OCI-LY3 (cell line): ENCODE data around the gene LMO1.

Experiments used
- H2AFZ ChIP-seq: fragments of 200-600, 300-600 bp; shearing (Covaris generic); 2 replicates; pipeline ENCODE4 v1.6.0; 2014; ENCODE audit warnings: antibody characterized with exemption, low read depth, low read length
- H3K27ac ChIP-seq: fragments of 200-600, 300-600 bp; sonication (generic); 2 replicates; pipeline ENCODE4 v1.5.1; 2014; ENCODE audit warnings: mild to moderate bottlenecking, low read length, moderate library complexity, mixed read lengths
- H3K27me3 ChIP-seq: fragments of 200-600, 300-600 bp; sonication (generic); 2 replicates; pipeline ENCODE4 v1.6.1; 2014; ENCODE audit warnings: low read depth, low read length, mixed read lengths
- H3K36me3 ChIP-seq: fragments of 200-600, 300-600 bp; sonication (generic); replicated peaks from 2 replicates; pipeline ENCODE3; 2014; ENCODE audit warnings: low read depth, low read length, mixed read lengths
- H3K4me1 ChIP-seq: fragments of 300-600, 200-600 bp; sonication (generic); 2 replicates; pipeline ENCODE4 v1.6.1; 2014; ENCODE audit warnings: low read length, mixed read lengths
- H3K4me2 ChIP-seq: fragments of 200-600, 300-600 bp; sonication (generic); 2 replicates; pipeline ENCODE4 v1.6.1; 2014; ENCODE audit warnings: low read length, mixed read lengths
- H3K4me3 ChIP-seq: fragments of 300-600, 200-600 bp; sonication (generic); 2 replicates; pipeline ENCODE4 v1.5.1; 2014; ENCODE audit warnings: antibody characterized with exemption, mild to moderate bottlenecking, low read length, moderate library complexity
- H3K79me2 ChIP-seq: fragments of 300-600, 200-600 bp; shearing (Covaris generic); 2 replicates; pipeline ENCODE4 v1.6.1; 2014; ENCODE audit warnings: mild to moderate bottlenecking, low read length, mixed read lengths
- H3K9ac ChIP-seq: fragments of 300-600, 200-600 bp; shearing (Covaris generic); 2 replicates; pipeline ENCODE4 v1.6.0; 2014; ENCODE audit warnings: mild to moderate bottlenecking, low read length, moderate library complexity
- H3K9me3 ChIP-seq: fragments of 200-600, 300-600 bp; shearing (Covaris generic); 2 replicates; pipeline ENCODE4 v1.6.1; 2014; ENCODE audit warnings: low read length, mixed read lengths; ENCODE audit not compliant: insufficient read depth
- H4K20me1 ChIP-seq: fragments of 200-600, 300-600 bp; sonication (generic); 2 replicates; pipeline ENCODE4 v1.6.1; 2016; ENCODE audit warnings: low read length, mixed read lengths; ENCODE audit not compliant: insufficient read depth
- CTCF ChIP-seq: fragments of 200-600, 300-600 bp; sonication (generic); IDR thresholded peaks from 2 replicates; pipeline ENCODE4 v1.5.1; 2014; ENCODE audit warnings: antibody characterized with exemption, low read length, low read depth
- EZH2phosphoT487 ChIP-seq: fragments of 200-600 bp; shearing (Covaris generic); IDR thresholded peaks from 2 replicates; pipeline ENCODE4 v1.6.1; 2018; ENCODE audit warnings: antibody characterized with exemption, mixed run types, low read depth

The LMO1 gene

DNA sequence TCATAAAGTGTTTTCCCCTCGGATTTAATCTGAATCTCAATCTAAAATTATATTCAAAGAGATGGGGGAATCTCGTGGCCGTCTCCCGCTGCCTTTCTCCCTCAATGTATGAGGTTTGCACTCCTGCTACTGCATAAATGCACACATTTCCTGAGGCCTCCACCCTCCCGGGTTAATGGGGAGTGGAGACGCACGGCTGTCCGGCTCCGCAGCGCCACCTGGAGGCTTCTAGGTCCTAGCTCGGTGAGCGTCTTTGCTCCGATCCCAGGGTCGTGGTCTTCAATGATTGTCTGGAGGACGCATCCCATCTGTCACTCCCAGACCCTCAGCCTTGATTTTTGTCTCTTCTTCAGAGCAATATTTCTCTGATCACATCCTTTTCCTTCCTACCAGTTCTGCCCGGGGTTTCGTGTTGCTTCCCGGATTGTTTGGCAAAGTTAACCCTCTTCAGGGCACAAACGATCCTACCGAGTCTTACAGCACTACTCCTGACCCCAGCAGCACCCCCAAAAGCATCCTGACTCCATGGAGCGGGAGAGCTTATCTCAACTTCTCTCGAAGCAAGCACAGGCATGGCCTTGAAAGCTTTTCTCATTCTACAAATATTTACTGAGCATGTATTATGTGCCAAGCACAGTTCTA is at the start of gene LMO1:
Gene LMO1 (minus strand): TSS at position 110 of the 642 bp plus-strand sequence. CDS start 516 bp downstream, outside the sequence.
- H4K20me1 ChIP-seq, result no peaks in the 10 kb centered on the region
- H3K4me2 ChIP-seq, result peak within 1 kb of the TSS; percentile 73
- peak within 1 kb of the TSS; percentile 34; the same call in 1 of the 2 replicates for H2AFZ ChIP-seq
- no peak within 1 kb of the TSS for H3K27ac ChIP-seq
- peaks cover 21% of the 10 kb centered on the region; the same call in 1 of the 2 replicates for H3K27me3 ChIP-seq
- TF ChIP-seq CTCF (peak; percentile 86), EZH2phosphoT487 (no peak)
- peak within 1 kb of the TSS; percentile 37; the same call in 1 of the 2 replicates for H3K9ac ChIP-seq
- no peaks in the 10 kb centered on the region for H3K36me3 ChIP-seq
- no peaks in the 10 kb centered on the region for H3K79me2 ChIP-seq
- no peaks in the 10 kb centered on the region for H3K9me3 ChIP-seq
- 0 out of 2 replicates have a peak, but pooled peaks cover 3% of the 10 kb centered on the region for H3K4me1 ChIP-seq
- H3K4me3 ChIP-seq, result peak within 1 kb of the TSS; percentile 73

DNA sequence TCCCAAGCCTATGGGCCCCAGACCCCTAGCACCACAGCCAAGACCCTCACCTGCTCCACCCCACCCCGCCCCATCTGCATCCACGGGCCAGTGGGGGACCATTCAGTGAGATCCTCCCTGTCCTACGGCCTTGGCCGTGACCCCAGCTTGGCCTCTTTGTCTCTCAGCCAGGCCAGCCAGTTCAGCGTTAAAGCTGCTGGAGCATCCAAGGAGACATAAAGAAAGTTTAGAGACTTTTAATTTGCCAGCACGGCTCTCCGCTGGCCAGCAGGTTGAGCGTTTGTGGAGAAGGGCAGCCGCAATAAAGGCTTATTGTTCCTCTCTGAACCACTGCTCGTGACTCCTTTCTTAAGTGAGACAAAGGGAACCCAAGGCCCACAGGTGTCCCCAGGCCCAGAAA is 49.3 kb upstream of the LMO1 start:
- no peak overlapping the region for H2AFZ ChIP-seq
- no peaks in the 10 kb centered on the region for H3K79me2 ChIP-seq
- H3K27me3 ChIP-seq, result peaks cover 9% of the 10 kb centered on the region; the same call in 1 of the 2 replicates
- no peaks in the 10 kb centered on the region for H3K36me3 ChIP-seq
- H3K4me3 ChIP-seq, result no peak overlapping the region
- TF ChIP-seq CTCF (no peak), EZH2phosphoT487 (no peak)
- no peaks in the 10 kb centered on the region for H3K4me1 ChIP-seq
- no peaks in the 10 kb centered on the region for H3K9me3 ChIP-seq
- no peak overlapping the region for H3K9ac ChIP-seq
- H4K20me1 ChIP-seq, result no peaks in the 10 kb centered on the region
- no peak overlapping the region for H3K4me2 ChIP-seq
- no peak overlapping the region for H3K27ac ChIP-seq

GRCh38 chr11:8311366-8311765 is 47.7 kb upstream of the LMO1 start:
- no peak overlapping the region for H3K4me2 ChIP-seq
- no peaks in the 10 kb centered on the region for H4K20me1 ChIP-seq
- H3K4me3 ChIP-seq, result no peak overlapping the region
- H3K9me3 ChIP-seq, result no peaks in the 10 kb centered on the region
- no peak overlapping the region for H2AFZ ChIP-seq
- H3K27ac ChIP-seq, result no peak overlapping the region
- H3K4me1 ChIP-seq, result no peaks in the 10 kb centered on the region
- no peaks in the 10 kb centered on the region for H3K79me2 ChIP-seq
- no peak for TF ChIP-seq EZH2phosphoT487
- no peak for TF ChIP-seq CTCF
- no peaks in the 10 kb centered on the region for H3K36me3 ChIP-seq
- H3K9ac ChIP-seq, result no peak overlapping the region
- H3K27me3 ChIP-seq, result no peaks in the 10 kb centered on the region

DNA sequence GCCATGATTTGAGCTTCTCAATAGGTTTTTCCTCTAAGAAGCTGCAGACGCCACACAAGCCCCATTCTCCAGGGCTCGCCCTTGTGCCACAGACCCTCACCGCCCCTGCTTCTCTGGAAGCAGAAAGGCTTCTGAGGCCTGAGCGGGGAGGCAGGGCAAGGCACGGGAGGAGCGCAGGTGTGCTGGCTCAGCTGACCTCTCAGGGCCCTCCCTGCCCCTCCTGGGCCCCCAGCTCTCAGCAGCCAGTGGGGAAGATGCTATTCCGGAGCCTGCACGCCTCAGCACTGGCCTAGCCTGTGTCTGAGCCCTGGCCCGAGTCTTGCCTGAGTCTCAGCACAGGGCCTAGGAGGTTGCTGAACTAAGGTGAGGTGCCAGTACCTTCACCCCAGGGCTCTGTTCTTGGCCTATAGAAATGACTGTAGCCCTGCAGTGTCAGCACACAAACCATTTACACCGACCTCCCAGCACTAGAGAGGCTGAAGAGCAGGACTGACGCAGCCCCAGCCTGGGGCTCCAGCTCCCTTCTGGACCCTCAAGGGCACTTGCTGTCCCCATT is 47.1 kb upstream of the LMO1 start:
- H3K4me3 ChIP-seq, result no peak overlapping the region
- H3K9me3 ChIP-seq, result no peaks in the 10 kb centered on the region
- H3K27me3 ChIP-seq, result no peaks in the 10 kb centered on the region
- no peak overlapping the region for H3K9ac ChIP-seq
- H3K27ac ChIP-seq, result no peak overlapping the region
- no peaks in the 10 kb centered on the region for H3K4me1 ChIP-seq
- H2AFZ ChIP-seq, result no peak overlapping the region
- no peak overlapping the region for H3K4me2 ChIP-seq
- TF ChIP-seq EZH2phosphoT487 (no peak), CTCF (no peak)
- H4K20me1 ChIP-seq, result no peaks in the 10 kb centered on the region
- H3K36me3 ChIP-seq, result no peaks in the 10 kb centered on the region
- H3K79me2 ChIP-seq, result no peaks in the 10 kb centered on the region
